SK-N-SH treated with all-trans-retinoic acid at 6 μM for 48 hours (cell line): Measurements from ENCODE around the gene EML2.

Source experiments
- ATAC-seq: fragments of 200-7000 bp; cut with Tn5 transposase; 3 replicates; pipeline ENCODE4 v1.9.1; 2020; ENCODE audit warnings: mild to moderate bottlenecking, moderate library complexity
- BACH2 ChIP-seq: fragments of 250-450 bp; sonication (Bioruptor Pico); IDR thresholded peaks from 2 replicates; pipeline ENCODE4 v1.9.0; 2021; ENCODE audit warnings: mild to moderate bottlenecking, borderline replicate concordance
- CSDC2 ChIP-seq: fragments of 250-450 bp; sonication (Bioruptor Pico); IDR thresholded peaks from 2 replicates; pipeline ENCODE4 v1.5.0; 2020; ENCODE audit warnings: mild to moderate bottlenecking, moderate library complexity
- ESRRG ChIP-seq: fragments of 250-450 bp; sonication (Bioruptor Pico); IDR thresholded peaks from 2 replicates; pipeline ENCODE4 v1.6.1; 2021; ENCODE audit warnings: mild to moderate bottlenecking
- GLIS3 ChIP-seq: fragments of 250-450 bp; sonication (Bioruptor Pico); IDR thresholded peaks from 2 replicates; pipeline ENCODE4 v1.5.0; 2020; ENCODE audit warnings: mild to moderate bottlenecking, moderate library complexity
- ISL1 ChIP-seq: fragments of 250-450 bp; sonication (Bioruptor Pico); IDR thresholded peaks from 2 replicates; pipeline ENCODE4 v2.1.2; 2022; ENCODE audit warnings: mild to moderate bottlenecking, moderate library complexity
- POU6F1 ChIP-seq: fragments of 250-450 bp; sonication (Bioruptor Pico); IDR thresholded peaks from 2 replicates; pipeline ENCODE4 v1.8.0; 2021; ENCODE audit warnings: low read depth, mild to moderate bottlenecking, moderate library complexity, borderline replicate concordance
- PPARA ChIP-seq: fragments of 250-450 bp; sonication (Bioruptor Pico); IDR thresholded peaks from 2 replicates; pipeline ENCODE4 v1.5.0; 2020; ENCODE audit warnings: mild to moderate bottlenecking, borderline replicate concordance
- RARB ChIP-seq: fragments of 250-450 bp; sonication (Bioruptor Pico); IDR thresholded peaks from 2 replicates; pipeline ENCODE4 v1.8.0; 2021; ENCODE audit warnings: mild to moderate bottlenecking, moderate library complexity
- SNAI2 ChIP-seq: fragments of 250-450 bp; sonication (Bioruptor Pico); IDR thresholded peaks from 2 replicates; pipeline ENCODE4 v1.5.0; 2020; ENCODE audit warnings: mild to moderate bottlenecking, moderate library complexity
- TCF4 ChIP-seq: fragments of 250-450 bp; sonication (Bioruptor Pico); IDR thresholded peaks from 2 replicates; pipeline ENCODE4 v1.8.0; 2021; ENCODE audit warnings: mild to moderate bottlenecking, moderate library complexity, borderline replicate concordance
- ZFP3 ChIP-seq: fragments of 250-450 bp; sonication (Bioruptor Pico); IDR thresholded peaks from 2 replicates; pipeline ENCODE4 v1.5.0; 2020; ENCODE audit warnings: mild to moderate bottlenecking, moderate library complexity

The EML2 gene

GRCh38 chr19:45560686-45561085 lies 78.5 kb downstream of the EML2 start (continued):
- TF ChIP-seq POU6F1 (CRISPR knock-in tag) (no peak), GLIS3 (no peak), CSDC2 (CRISPR knock-in tag) (no peak), TCF4 (CRISPR knock-in tag) (no peak), ISL1 (CRISPR knock-in tag) (no peak), ESRRG (CRISPR knock-in tag) (no peak)

- TF ChIP-seq BACH2 (CRISPR knock-in tag) = no peak
- no peak for TF ChIP-seq RARB (CRISPR knock-in tag)
- TF ChIP-seq ZFP3 (CRISPR knock-in tag) = no peak
- no peak for TF ChIP-seq SNAI2
- TF ChIP-seq POU6F1 (CRISPR knock-in tag) = no peak
- TF ChIP-seq PPARA (CRISPR knock-in tag) = no peak
- no peak for TF ChIP-seq CSDC2 (CRISPR knock-in tag)
- ATAC-seq = no peak
These were observed 79.2 kb downstream of the EML2 start for GRCh38 chr19:45560038-45560437.
